GM12891 (cell line): Measurements from ENCODE around the gene FOXN3.

Experiments
- PAX5 ChIP-seq: IDR thresholded peaks from 2 replicates; pipeline ENCODE4 v1.6.1; 2011; ENCODE audit warnings: low read length, moderate library complexity, mild to moderate bottlenecking; ENCODE audit not compliant: insufficient read depth, severe bottlenecking
- POLR2A ChIP-seq: IDR thresholded peaks from 2 replicates; pipeline ENCODE4 v1.6.1; 2011; ENCODE audit warnings: low read depth, low read length, control low read depth
- POLR2AphosphoS5 ChIP-seq: IDR thresholded peaks from 2 replicates; pipeline ENCODE4 v1.6.1; 2011; ENCODE audit warnings: low read depth, low read length, control low read depth
- TAF1 ChIP-seq: IDR thresholded peaks from 2 replicates; pipeline ENCODE4 v1.6.1; 2011; ENCODE audit warnings: low read depth, low read length, control low read depth

- no peak for TF ChIP-seq POLR2AphosphoS5
- TF ChIP-seq POLR2A, result no peak
- TF ChIP-seq PAX5, result no peak
- no peak for TF ChIP-seq TAF1
Measured at GRCh38 chr14:89422181-89422951, 5.3 kb upstream of the FOXN3 start.
